Hepatocyte (in vitro differentiated cells): ENCODE measurements around the gene ARL3. TPM values are rescaled to one million over a fixed set of nuclear protein-coding genes. Genes with fewer than 3 reads are reported as not detected.
A peak's percentile ranks its signal among the peaks of the same experiment; 100 is the strongest.

ENCODE experiments used
- DNase-seq: peaks from one replicate; pipeline ENCODE4 v3.0.0-alpha.2; 2016; ENCODE audit warnings: low spot score
- H2AFZ ChIP-seq: fragments of 200-600 bp; sonication (generic); 2 replicates; pipeline ENCODE4 v1.6.0; 2016; ENCODE audit warnings: antibody characterized with exemption, mild to moderate bottlenecking
- H3K27ac ChIP-seq: fragments of 200-600 bp; sonication (generic); 2 replicates; pipeline ENCODE4 v1.5.1; 2016; ENCODE audit warnings: mild to moderate bottlenecking
- H3K27me3 ChIP-seq: fragments of 200-600 bp; sonication (generic); 2 replicates; pipeline ENCODE4 v1.6.1; 2016
- H3K36me3 ChIP-seq: fragments of 200-600 bp; sonication (generic); replicated peaks from 2 replicates; pipeline ENCODE4 v1.5.1; 2016; ENCODE audit warnings: low read depth; ENCODE audit not compliant: insufficient read depth
- H3K4me1 ChIP-seq: fragments of 200-600 bp; sonication (generic); 2 replicates; pipeline ENCODE4 v1.5.1; 2016; ENCODE audit warnings: mild to moderate bottlenecking, moderate library complexity; ENCODE audit not compliant: insufficient read depth
- H3K4me2 ChIP-seq: fragments of 200-600 bp; sonication (generic); 2 replicates; pipeline ENCODE4 v1.6.0; 2016
- H3K4me3 ChIP-seq: fragments of 200-600 bp; sonication (generic); 2 replicates; pipeline ENCODE4 v1.5.1; 2016; ENCODE audit warnings: mild to moderate bottlenecking
- H3K79me2 ChIP-seq: fragments of 200-600 bp; sonication (generic); 2 replicates; pipeline ENCODE4 v1.6.0; 2017; ENCODE audit warnings: mild to moderate bottlenecking
- H3K9me2 ChIP-seq: fragments of 200-600 bp; sonication (generic); replicated peaks from 2 replicates; pipeline ENCODE4 v1.6.0; 2017; ENCODE audit warnings: mild to moderate bottlenecking; ENCODE audit not compliant: insufficient read depth
- H3K9me3 ChIP-seq: fragments of 200-600 bp; sonication (generic); 2 replicates; pipeline ENCODE4 v1.5.1; 2016; ENCODE audit warnings: low read depth, mild to moderate bottlenecking
- H4K20me1 ChIP-seq: fragments of 200-600 bp; sonication (generic); 2 replicates; pipeline ENCODE4 v1.6.0; 2016; ENCODE audit warnings: mild to moderate bottlenecking; ENCODE audit not compliant: insufficient read depth, poor library complexity, severe bottlenecking
- CTCF ChIP-seq: fragments of 200-600 bp; sonication (generic); IDR thresholded peaks from 2 replicates; pipeline ENCODE4 v1.5.1; 2016; ENCODE audit warnings: antibody characterized with exemption, mild to moderate bottlenecking; ENCODE audit not compliant: poor library complexity
- EZH2 ChIP-seq: fragments of 200-600 bp; sonication (generic); IDR thresholded peaks from 2 replicates; pipeline ENCODE4 v1.6.1; 2016; ENCODE audit warnings: antibody characterized with exemption, mild to moderate bottlenecking, borderline replicate concordance
- EZH2phosphoT487 ChIP-seq: fragments of 200-600 bp; sonication (generic); IDR thresholded peaks from one replicate; pipeline ENCODE4 v1.6.1; 2018; ENCODE audit warnings: antibody characterized with exemption, mild to moderate bottlenecking, low read depth, moderate library complexity; ENCODE audit not compliant: unreplicated experiment, severe bottlenecking
- WGBS: methylation state at CpG from one replicate; pipeline ENCODE4 v1.1.6; 2016; ENCODE audit warnings: low lambda C conversion rate; ENCODE audit errors: missing lambda C conversion rate; 5-methylcytosine and 5-hydroxymethylcytosine counted together
- polyA plus RNA-seq: library from polyadenylated mRNA; unstranded; fragments of >200 nt; fragmentation: Nextera tagmentation; extraction: Ambion mirVana; gene quantifications from 2 replicates; pipeline ENCODE4 v1.2.1, GENCODE V29; 2016
- total RNA-seq: library from RNA; depleted of rRNA; stranded (reverse); fragments of >200 nt; gene quantifications from 2 replicates; pipeline ENCODE4 v1.2.3, GENCODE V29; 2014

ARL3 gene
- total and polyA plus RNA-seq, 2 experiments from 2014 or later: 6.4 to 16.5 TPM

DNA sequence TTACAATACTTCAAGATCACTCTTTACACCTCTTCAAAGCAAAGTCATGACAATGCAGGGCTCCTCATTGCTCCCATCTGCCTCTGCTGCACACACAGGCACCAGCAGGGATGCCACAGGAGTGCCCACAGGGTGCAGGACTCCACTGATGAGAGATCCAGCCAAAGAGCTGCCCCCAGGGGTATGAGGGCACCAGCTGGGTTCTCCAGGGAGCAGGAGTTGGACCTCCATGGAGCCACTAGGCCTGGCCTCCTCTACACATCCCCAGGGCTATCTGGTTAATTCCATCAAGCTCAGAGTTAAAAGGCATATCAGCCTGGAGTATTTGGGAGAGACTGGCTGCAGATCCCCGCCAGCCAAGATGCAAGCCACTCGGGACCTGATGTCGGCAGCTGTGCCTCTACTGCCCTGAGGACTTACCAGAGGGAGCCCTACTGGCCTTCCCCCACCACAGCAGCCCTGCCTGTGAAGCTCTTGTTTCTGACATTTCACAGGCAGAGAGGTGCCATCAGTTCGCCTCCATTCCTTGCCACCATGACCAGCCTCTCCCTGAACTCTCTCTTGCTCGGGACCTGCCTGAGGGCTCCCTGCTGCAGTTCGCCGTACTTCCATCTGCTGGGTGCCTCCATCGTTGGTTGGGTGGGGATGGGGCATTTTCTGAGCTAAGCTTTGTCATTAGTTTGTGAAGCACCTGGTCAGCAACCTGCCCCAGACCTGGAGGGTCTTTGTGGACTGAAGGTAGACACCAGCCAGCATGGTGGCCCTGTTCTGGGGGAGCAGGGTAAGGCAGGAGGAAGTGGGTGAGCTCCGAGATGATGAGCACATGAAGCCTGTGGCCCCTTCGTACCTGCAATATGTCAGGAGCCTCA is 82.4 kb downstream of the ARL3 start:
- Histone ChIP-seq H3K27me3 (no peaks in the 10 kb centered on the region), H3K79me2 (no peaks in the 10 kb centered on the region), H3K9me2 (no peaks in the 10 kb centered on the region), H4K20me1 (no peaks in the 10 kb centered on the region), H3K4me1 (peaks cover 73% of the 10 kb centered on the region), H3K9me3 (no peaks in the 10 kb centered on the region), H3K4me3 (no peak overlapping the region), H3K27ac (peak overlapping the region; percentile 74), H3K4me2 (peak overlapping the region; percentile 19), H2AFZ (no peak overlapping the region), H3K36me3 (no peaks in the 10 kb centered on the region)
- no peak for DNase-seq
- WGBS: 95% methylated on average over 10 of the region's 10 CpGs
- no peak for TF ChIP-seq CTCF
- TF ChIP-seq EZH2phosphoT487: no peak
- no peak for TF ChIP-seq EZH2

GRCh38 chr10:102630663-102631062 is 83.5 kb downstream of the ARL3 start:
- Histone ChIP-seq H3K79me2 (no peaks in the 10 kb centered on the region), H3K27ac (peak overlapping the region; percentile 96), H3K36me3 (no peaks in the 10 kb centered on the region), H3K27me3 (no peaks in the 10 kb centered on the region), H3K9me2 (no peaks in the 10 kb centered on the region), H3K4me3 (no peak overlapping the region), H3K9me3 (no peaks in the 10 kb centered on the region), H4K20me1 (no peaks in the 10 kb centered on the region), H3K4me2 (no peak overlapping the region), H3K4me1 (peaks cover 79% of the 10 kb centered on the region), H2AFZ (no peak overlapping the region)
- peak; percentile 2 for DNase-seq
- no peak for TF ChIP-seq EZH2phosphoT487
- TF ChIP-seq CTCF: no peak
- no peak for TF ChIP-seq EZH2
- 83% methylated on average over 6 of the region's 6 CpGs for WGBS

DNA sequence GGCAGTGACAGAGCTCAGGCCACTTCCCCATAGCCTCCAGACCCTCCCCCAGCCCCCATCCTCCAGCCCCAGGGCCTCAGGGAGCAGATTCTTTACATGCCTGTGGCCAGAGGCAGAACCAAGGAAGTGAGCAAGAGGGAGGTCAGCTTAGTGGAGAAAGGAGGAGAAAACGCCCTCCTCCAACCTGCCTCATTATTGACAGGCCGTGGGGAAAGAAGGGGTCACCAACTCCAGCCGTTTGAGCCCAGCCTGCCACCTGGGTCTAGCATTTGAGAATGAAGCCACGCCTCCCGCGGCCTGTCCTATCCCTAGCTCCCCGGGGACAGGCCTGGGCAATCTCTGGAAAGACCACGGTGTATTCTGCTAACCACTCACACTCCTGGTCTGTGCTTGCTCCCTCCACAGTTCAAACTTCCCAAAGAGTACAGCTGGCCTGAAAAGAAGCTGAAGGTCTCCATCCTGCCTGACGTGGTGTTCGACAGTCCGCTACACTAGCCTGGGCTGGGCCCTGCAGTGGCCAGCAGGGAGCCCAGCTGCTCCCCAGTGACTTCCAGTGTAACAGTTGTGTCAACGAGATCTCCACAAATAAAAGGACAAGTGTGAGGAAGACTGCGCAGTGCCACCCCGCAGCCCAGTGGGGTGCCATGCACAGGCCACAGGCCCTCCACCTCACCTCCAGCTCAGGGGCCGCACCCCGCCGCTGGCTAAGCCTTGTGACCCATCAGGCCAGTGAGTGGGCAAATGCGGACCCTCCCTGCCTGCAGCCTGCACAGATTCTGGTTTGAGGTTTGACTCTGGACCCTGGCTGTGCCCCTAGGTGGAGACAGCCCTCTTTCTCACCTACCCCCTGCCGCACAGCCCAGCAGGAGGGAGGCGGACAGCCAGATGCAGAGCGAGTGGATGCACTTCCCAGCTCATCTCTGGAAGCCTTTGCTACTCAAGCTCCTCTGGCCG is 84.3 kb downstream of the ARL3 start:
- TF ChIP-seq EZH2phosphoT487: no peak
- TF ChIP-seq EZH2: no peak
- no peak for TF ChIP-seq CTCF
- H3K9me2 ChIP-seq: no peaks in the 10 kb centered on the region
- H4K20me1 ChIP-seq: no peaks in the 10 kb centered on the region
- no peaks in the 10 kb centered on the region for H3K79me2 ChIP-seq
- H3K4me3 ChIP-seq: no peak overlapping the region
- peak overlapping the region; percentile 96 for H3K27ac ChIP-seq
- no peak overlapping the region for H2AFZ ChIP-seq
- no peaks in the 10 kb centered on the region for H3K9me3 ChIP-seq
- no peaks in the 10 kb centered on the region for H3K27me3 ChIP-seq
- peak overlapping the region; percentile 37 for H3K4me2 ChIP-seq
- peak; percentile 40 for DNase-seq
- no peaks in the 10 kb centered on the region for H3K36me3 ChIP-seq
- H3K4me1 ChIP-seq: peaks cover 79% of the 10 kb centered on the region
- WGBS: 61% methylated on average over 22 of the region's 22 CpGs
